Uterus (tissue), 2 donors: Measurements from ENCODE around the gene HPS4.

Experiments used
- CTCF ChIP-seq, 4 experiments: fragments of 200-600 bp in 2 of 4; fragments of 450-650 bp in 2 of 4; sonication (generic) in 2 of 4; IDR thresholded peaks; one replicate each; pipeline ENCODE4 v1.5.1; 2016 to 2019; ENCODE audit warnings: antibody characterized with exemption in 4 of 4, mild to moderate bottlenecking in 2 of 4, moderate library complexity in 1 of 4
- POLR2A ChIP-seq, 2 donors: fragments of 450-650 bp; IDR thresholded peaks; one replicate each; pipeline ENCODE4 v1.6.1; 2016; ENCODE audit warnings: antibody characterized with exemption in 2 of 2, mild to moderate bottlenecking in 1 of 2, moderate library complexity in 1 of 2

- TF ChIP-seq CTCF (IDR thresholded peaks at IDR 0.05) (no peak), POLR2A (IDR thresholded peaks at IDR 0.05) (no peak)
Measured at GRCh38 chr22:26501996-26502395, 18.4 kb upstream of the HPS4 start.
